SH-SY5Y (cell line): ENCODE data around the gene NAPB.

Source experiments
- GATA2 ChIP-seq: IDR thresholded peaks from 2 replicates; pipeline ENCODE4 v1.6.1; 2011; ENCODE audit warnings: mild to moderate bottlenecking, low read depth, low read length
- GATA3 ChIP-seq: IDR thresholded peaks from 2 replicates; pipeline ENCODE4 v1.6.1; 2011; ENCODE audit warnings: low read depth, mild to moderate bottlenecking, low read length, moderate library complexity

- TF ChIP-seq GATA3 (no peak), GATA2 (no peak)
Observed at GRCh38 chr20:23337312-23337711, 84.0 kb downstream of the NAPB start.
